Bronchial epithelial cell (primary cell): ENCODE data around the gene EEPD1. TPM values are rescaled to one million over a fixed set of nuclear protein-coding genes. Genes with fewer than 3 reads are reported as not detected.

Source experiments
- DNase-seq: peaks from one replicate; pipeline ENCODE4 v3.0.0-alpha.2; 2010; ENCODE audit warnings: low read depth
- FAIRE-seq: peaks from 2 replicates; lab custom pipeline; 2011; peaks lifted over from hg19 to GRCh38; lab: Jason Lieb, UNC
- H3K27me3 ChIP-seq: 2 replicates; pipeline ENCODE4 v1.5.1; 2011; ENCODE audit warnings: low read length; ENCODE audit not compliant: control insufficient read depth, insufficient read depth
- H3K36me3 ChIP-seq: 2 replicates; pipeline ENCODE4 v1.5.1; 2011; ENCODE audit warnings: low read length; ENCODE audit not compliant: control insufficient read depth, insufficient read depth
- H3K4me3 ChIP-seq: 2 replicates; pipeline ENCODE4 v1.5.1; 2011; ENCODE audit warnings: mild to moderate bottlenecking, low read depth, low read length, control low read depth
- CTCF ChIP-seq: IDR thresholded peaks from 2 replicates; pipeline ENCODE4 v1.5.1; 2011; ENCODE audit warnings: mild to moderate bottlenecking, moderate library complexity, low read length, control low read depth, inconsistent platforms; ENCODE audit not compliant: insufficient read depth, severe bottlenecking
- total RNA-seq: library from RNA; depleted of rRNA; stranded (reverse); fragments of >200 nt; gene quantifications from 2 replicates; pipeline ENCODE4 v1.2.1, GENCODE V29; 2014

The EEPD1 gene
- total RNA-seq, 1 donor from 2014 or later, result 2.9 TPM

- no peaks in the 10 kb centered on the region for H3K36me3 ChIP-seq
- no peaks in the 10 kb centered on the region for H3K27me3 ChIP-seq
- FAIRE-seq, result no peak
- H3K4me3 ChIP-seq, result no peak overlapping the region
- no peak for DNase-seq
- no peak for TF ChIP-seq CTCF
Measured at GRCh38 chr7:36132012-36132411, 21.0 kb upstream of the EEPD1 start.

- H3K27me3 ChIP-seq, result no peaks in the 10 kb centered on the region
- H3K36me3 ChIP-seq, result no peaks in the 10 kb centered on the region
- TF ChIP-seq CTCF, result no peak
- no peak for DNase-seq
- FAIRE-seq, result no peak
- no peak overlapping the region for H3K4me3 ChIP-seq
Measured at GRCh38 chr7:36135700-36136099, 17.4 kb upstream of the EEPD1 start.

- H3K36me3 ChIP-seq, result no peaks in the 10 kb centered on the region
- no peak overlapping the region for H3K4me3 ChIP-seq
- FAIRE-seq (no peak), DNase-seq (no peak)
- TF ChIP-seq CTCF, result no peak
- no peaks in the 10 kb centered on the region for H3K27me3 ChIP-seq
Measured at GRCh38 chr7:36137258-36137657, 15.8 kb upstream of the EEPD1 start.

- FAIRE-seq (no peak), DNase-seq (no peak)
- TF ChIP-seq CTCF, result no peak
- Histone ChIP-seq H3K36me3 (no peaks in the 10 kb centered on the region), H3K27me3 (peaks cover 1% of the 10 kb centered on the region), H3K4me3 (no peak overlapping the region)
Measured at GRCh38 chr7:36137754-36138153, 15.3 kb upstream of the EEPD1 start.

GRCh38 chr7:36138209-36138608 is 14.8 kb upstream of the EEPD1 start:
- TF ChIP-seq CTCF, result no peak
- Histone ChIP-seq H3K36me3 (no peaks in the 10 kb centered on the region), H3K27me3 (peaks cover 1% of the 10 kb centered on the region), H3K4me3 (no peak overlapping the region)
- DNase-seq (no peak), FAIRE-seq (no peak)

GRCh38 chr7:36141351-36141750 is 11.7 kb upstream of the EEPD1 start:
- no peak for DNase-seq
- no peak overlapping the region for H3K4me3 ChIP-seq
- H3K27me3 ChIP-seq, result peaks cover 1% of the 10 kb centered on the region
- TF ChIP-seq CTCF, result no peak
- no peaks in the 10 kb centered on the region for H3K36me3 ChIP-seq
- no peak for FAIRE-seq
